Measurements from ENCODE around the gene CACNG8.

DNA sequence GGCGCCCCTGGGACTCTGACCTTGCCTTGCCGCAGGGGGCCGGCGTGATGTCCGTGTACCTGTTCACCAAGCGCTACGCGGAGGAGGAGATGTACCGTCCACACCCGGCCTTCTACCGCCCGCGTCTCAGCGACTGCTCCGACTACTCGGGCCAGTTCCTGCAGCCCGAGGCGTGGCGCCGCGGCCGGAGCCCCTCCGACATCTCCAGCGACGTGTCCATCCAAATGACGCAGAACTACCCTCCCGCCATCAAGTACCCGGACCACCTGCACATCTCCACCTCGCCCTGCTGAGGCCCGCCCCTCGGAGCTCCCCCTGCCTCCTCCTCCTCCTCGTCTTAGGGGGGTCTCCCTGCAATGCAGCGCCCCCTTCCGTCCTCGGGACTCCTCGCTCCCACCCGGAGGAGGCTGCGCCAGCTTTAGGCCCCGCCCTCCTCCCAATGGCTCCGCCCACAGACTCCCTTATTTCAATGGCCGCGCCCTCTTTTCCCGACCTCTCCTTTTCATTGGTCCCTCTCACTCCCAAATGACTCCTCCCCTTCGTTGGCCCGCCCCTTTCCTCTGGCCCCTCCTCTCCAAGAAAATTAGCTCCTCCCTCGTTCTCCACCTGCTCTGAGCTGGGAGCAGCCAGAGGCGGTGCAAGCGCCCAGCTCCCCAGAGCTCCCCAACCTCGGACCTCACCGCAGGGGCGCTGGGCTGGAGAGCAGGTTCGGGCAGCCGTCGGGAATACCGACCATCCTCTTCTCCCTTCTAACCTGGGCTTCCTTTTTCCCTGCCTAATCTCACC is 20.5 kb upstream of the CACNG8 start:
- TF ChIP-seq CTCF (conservative IDR thresholded peaks at IDR 0.05) = no peak
- no peak for TF ChIP-seq ZFX (IDR thresholded peaks at IDR 0.05)
